Raji (cell line): Measurements from ENCODE around the gene SKAP1.

Source experiments
- POLR2A ChIP-seq: IDR thresholded peaks from 2 replicates; pipeline ENCODE4 v1.6.1; 2011; ENCODE audit warnings: low read depth, low read length, control low read depth; ENCODE audit not compliant: insufficient read depth

Gene SKAP1

DNA sequence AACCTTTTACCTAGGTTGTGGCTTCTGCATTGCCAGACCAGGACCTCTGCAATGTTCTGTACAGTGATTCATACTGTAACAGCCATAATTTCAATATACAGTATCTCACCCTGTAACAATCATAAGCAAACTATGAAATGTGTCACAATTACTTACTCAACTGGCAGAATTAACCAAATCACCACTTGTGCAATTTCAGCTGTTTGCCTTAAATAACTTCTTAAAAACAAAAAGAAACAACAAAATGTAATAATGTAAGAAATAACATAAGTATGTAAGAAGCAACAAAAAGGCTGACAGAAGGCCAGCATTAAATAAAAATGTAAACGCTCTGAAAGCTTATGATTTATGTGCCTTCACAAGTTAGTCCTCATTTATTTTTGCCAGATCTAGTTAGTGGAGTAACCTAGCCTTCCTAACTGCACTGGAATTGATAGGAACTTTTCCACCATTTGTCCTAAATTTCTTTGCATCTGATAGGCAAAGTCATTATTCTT, 96.9 kb downstream of the SKAP1 start:
- TF ChIP-seq POLR2A = no peak

DNA sequence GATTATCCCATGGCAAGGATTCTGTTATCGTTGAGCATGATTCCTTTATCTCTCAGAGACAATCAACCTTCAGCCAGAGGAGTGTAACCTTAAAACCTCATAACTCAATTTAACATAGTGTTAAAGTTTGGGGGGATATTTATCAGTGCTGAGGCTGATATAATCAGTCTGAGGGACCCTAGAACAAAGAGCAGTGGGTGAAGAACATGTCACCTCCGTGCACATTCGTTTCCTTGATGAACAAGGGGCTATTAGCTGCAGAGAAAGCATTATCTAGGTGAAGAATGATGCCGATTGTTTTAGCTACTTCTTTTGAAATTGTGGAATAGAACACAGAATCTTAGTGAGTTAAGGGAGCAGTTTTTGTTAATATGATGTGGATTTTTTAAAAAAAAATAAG, 99.1 kb downstream of the SKAP1 start:
- TF ChIP-seq POLR2A = no peak

DNA sequence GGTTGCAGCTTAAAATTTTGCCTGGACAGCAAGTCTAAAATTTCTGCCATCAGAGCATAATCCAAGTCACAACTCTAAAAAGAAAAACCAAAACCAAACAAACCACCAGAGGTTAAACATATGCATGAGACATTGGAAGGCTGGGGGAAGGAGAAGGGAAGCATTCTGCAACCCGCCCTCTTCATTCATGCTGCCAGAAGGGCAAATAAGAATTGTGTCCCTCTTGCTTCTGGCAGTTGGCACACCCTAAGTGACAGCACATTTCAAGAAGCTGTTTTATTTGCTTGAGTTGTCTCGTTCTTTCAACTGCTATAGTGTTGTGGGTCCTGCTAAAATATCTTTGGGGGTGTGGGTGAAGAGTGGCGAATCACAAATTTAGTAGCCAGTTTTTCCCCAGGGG, 99.6 kb downstream of the SKAP1 start:
- no peak for TF ChIP-seq POLR2A

DNA sequence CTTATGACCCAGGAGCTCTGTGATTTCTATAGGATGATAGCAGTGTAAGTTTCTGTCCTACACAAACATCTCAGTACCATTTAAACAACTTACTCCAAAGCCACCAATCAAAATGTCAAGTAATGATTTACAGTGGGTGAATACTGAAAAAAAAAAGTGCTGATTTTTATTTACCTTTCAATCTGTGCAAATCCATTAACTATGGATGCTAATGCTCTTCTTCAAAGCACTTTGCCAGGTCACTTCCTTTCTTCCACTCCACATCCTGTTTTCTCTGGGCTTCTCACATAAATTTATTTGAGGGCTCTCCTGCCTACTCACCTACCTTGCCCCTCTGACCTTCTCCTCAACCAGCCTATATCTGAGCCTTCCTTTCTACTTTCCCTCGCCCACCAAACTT, 101.6 kb downstream of the SKAP1 start:
- no peak for TF ChIP-seq POLR2A

DNA sequence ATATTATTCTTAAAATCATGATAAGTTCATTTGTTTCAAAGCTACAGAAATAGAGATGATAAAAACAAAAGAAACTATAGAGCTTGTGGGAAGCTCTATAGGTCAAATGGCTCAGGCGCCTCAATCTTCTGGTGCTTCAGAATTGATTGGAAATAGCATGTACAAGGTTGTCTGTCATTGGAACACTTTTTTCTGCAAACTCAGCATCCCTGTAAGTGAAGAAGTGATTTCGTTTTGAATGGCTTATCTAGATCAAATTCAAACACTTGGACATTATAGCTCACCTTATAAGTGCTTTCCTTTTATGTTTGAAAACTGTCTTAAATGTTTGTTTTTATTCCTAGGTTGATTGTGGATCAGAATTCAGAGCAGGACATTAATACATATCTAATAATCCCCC, 103.7 kb downstream of the SKAP1 start:
- TF ChIP-seq POLR2A = no peak

DNA sequence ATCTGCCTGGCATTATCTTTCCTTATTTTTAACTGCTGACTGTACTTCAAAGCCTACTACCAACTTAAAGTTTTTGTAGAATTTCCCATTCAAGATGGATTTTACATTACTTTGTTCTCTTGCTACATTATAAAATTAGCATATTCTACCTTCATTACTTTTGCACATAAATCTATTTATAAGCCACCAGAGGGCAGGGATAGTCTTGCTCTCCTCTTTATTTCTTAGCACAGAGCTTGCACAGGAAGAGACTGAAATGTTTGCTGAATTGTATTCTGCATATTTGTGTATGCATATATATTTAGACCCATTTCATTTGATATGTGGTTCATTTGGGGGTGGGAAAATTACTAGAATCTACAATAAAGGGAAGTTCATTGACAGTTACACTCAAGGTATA, 108.0 kb downstream of the SKAP1 start:
- TF ChIP-seq POLR2A = no peak

DNA sequence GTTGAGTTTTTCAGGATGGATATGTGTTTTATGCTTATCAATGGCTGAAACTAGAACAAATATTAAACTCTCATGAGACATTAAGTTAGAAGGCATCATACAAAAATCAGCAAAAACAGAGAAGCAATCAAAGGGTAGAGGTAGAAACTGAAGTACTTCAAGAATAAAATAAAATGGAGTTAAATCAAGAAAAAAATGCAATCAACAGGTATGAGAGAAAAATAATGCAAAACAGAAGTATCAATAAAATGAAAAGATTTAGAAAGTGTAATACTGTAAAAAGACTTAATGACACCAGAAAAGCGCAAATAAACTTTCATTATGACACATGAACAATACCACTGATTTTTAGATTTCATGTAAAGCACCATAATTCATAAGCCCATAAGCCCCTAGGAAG, 112.3 kb downstream of the SKAP1 start:
- TF ChIP-seq POLR2A = no peak

DNA sequence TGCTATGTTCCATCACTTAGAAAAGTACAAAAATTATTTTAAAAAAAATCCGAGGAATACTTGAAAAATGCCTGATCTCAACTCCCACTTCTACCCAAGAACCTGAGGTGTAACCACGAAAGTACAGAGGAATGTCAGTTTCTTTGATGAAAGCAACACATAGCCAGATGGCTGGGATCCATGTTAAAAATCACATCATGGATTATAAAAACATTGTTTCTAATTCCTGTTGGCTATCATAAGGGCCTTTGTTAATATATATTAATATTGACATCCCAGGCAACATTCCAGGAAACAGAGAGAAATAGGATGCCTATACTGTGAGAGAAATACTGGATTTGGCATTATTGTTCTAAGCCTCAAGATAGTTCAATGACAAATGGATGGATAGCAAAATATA, 115.3 kb downstream of the SKAP1 start:
- no peak for TF ChIP-seq POLR2A

DNA sequence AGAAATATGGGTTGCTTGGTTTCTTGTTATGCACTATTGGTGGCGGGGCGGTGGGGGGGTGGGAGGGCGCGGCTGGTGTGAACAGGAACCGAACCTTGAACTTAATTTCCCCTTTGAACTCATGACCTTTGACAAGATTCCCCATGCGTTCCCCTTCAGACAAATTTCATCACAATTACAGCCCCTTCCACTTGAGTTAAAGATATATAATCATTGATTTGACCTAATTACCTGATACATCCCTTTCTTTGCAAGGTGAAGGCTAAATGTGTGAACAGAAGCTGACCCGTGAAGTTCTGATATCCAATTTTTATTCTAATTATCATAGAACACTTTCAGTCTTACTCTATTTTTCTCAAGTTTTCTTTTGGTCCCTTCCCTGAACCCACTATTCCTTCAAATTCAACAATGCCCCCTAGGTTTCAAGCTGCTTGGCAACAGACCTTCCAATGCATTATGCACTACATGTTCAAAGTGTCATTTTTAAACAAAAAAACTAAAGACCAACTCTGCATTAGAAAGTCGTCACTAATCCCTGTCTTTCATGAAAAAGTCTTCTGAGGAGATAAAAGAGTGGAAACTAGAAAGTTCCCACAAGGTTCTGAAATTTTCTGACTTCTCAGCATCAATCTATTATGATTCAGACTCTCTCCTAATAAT, 116.8 kb downstream of the SKAP1 start:
- no peak for TF ChIP-seq POLR2A

DNA sequence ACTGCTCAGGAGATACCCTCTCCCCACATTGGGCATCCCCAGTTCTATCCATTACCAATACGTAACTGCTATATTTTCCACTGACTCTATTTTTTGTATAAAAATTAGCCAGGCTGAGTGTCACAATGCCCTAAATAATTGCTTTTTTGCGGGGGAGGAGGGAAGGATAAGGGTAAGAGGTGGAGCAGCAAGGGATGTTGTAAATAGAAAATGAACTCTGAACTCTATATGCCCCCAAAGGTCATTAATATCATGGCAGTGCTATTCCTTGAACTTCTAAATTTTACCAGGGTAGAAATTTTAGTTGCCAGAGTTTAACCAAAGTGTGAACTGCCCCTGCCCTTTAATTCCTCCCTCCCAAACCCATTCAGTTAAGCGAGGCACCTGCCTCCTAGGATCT, 118.7 kb downstream of the SKAP1 start:
- TF ChIP-seq POLR2A = no peak

DNA sequence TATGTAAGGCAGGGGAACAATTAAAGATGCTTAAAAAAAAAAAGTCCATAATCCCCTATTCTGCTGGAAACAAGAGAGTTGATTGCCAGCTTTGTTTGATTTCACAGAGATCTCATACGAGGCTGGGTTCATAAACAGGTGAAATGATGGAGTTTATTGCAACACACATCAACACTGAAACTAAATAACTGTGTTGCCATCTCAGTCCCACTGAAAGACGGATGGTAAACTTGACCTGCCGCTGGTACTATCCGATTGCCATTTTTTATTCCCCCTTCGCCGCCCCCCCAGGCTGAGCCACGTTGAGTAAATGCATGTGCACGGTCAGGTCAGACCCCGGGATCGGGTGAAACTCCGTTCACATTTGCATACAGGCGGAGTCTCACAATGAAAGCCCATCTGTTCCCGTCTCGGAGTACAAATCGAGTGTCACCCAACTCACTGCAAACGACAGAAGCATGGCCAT, 119.2 kb downstream of the SKAP1 start:
- no peak for TF ChIP-seq POLR2A

DNA sequence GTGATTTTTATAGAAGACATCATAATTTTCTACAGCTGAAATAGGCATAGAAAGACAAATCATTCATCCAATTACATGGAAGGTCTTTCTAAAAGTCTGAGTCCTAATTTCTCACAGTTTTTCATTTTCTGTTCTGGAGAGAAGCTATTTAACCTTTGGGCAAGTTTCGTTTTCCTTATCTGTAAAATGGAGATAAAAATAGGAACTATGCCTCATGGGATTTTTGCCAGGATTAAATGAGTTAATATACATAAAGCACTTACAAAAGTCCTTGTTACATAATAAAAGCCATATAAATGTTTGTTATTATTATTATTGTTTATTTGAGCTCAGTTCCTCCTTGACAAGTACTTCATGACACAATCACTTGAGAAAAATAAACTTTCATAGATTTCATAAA, 121.4 kb downstream of the SKAP1 start:
- no peak for TF ChIP-seq POLR2A

DNA sequence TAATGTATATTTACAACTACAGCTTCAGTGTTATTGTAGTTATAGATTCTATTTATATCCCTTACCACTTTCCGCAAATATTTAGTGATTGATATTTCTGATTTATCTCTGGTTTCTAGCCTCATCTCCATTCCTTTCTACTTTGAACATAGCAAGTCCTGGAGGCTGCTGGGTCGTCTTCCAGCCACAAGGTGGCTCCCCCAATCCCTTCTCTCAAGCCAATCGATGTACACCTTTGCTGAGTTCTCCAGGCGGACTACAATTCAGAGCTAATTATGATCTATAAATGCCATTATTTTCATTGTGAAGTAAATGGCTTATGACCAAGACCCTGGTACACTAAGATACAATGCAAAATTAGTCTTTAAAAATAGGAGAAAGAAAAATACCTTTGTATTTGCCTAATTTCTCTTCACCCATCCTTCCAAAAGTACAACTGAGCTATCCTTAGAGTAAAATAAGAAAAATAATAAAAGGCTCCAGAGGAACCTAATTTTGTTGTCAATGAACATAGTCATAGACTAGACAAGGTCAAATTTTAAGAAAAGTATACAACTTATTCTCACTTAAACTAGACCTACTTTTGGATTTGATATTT, 122.1 kb downstream of the SKAP1 start:
- no peak for TF ChIP-seq POLR2A

DNA sequence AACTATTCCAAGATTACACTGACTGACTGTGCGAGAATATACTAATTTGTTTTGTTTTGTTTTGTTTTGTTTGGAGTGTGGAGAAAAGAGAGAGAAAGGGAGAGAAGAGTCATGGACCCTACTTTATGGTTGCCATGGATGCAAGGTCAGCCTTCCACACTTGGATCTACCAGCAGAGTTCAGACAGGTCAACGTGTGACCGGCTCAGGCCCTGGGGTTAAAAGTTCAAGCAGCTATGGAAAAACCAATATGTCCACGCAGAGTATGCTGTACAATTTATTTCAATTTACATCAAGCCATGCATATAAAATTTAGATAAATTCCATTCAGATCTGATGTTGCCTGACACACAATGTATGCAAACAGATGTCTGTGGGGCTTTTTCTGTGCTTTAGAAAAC, 122.8 kb downstream of the SKAP1 start:
- TF ChIP-seq POLR2A = no peak

DNA sequence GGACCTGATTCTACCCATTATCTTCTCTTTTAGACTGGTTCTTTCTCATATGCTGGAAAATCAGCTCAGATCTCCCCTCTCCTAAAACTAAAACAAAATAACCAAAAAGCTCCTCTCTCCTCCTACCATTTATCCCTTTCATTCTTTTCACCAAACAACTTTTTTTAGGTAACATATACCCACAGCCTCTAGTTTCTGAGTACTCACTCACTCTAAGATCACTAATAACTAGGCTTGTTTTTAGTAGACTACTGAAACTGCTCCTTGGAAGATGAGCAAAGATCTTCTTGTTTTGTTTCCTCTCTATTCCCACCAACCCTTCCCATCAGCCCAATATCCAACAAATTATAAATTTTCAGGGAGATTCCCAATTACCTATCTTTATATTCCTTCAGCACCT, 129.0 kb downstream of the SKAP1 start:
- TF ChIP-seq POLR2A = no peak

DNA sequence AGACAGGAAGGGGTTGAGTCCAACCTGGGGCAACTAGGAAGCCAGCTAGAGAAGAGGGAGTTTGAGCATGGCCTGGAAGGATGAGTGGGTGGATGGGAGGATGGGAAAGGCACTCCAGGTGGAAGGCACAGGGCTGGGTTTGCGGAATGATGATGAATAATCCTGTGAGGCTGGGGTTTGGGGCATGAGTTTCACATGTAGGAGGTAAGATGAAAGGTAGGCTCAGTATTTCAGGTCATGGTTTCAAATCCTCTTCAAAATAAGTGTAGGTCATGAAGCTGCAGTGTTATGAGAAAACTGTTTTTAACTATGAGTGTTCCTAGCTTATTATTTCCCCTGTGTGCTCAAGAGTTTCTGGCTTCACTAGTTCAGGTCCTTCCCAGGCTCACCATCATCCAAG, 130.3 kb downstream of the SKAP1 start:
- no peak for TF ChIP-seq POLR2A

DNA sequence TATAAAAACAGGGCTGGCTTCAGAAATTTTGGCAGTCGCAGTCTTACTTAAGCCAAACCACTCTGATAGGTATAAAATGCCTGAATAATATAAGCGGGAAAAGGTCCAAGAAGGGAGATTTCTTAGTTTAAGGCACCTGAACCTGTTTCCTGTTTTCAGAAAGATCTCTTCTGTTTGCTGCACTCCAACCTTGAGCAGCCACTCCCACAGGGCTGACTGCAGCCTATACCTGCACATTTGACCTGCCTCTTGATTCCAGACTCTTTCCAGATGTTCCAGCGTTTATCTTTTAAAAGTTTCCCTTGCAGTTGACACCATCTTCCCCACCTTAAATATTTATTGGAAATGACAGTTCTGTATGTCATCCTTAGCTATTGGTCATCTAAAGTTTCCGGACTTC, 132.2 kb downstream of the SKAP1 start:
- TF ChIP-seq POLR2A = no peak
